ENCODE results near the gene USF3. TPM values are rescaled to one million over a fixed set of nuclear protein-coding genes. Genes with fewer than 3 reads are reported as not detected.

The USF3 gene
- total RNA-seq, 1 experiment from 2014 or later = 13.5 TPM

- RAD21 ChIA-PET (ENCODE audit: low non-redundant PET in 1 of 2, low total read pairs in 2 of 2, uncharacterized antibody in 2 of 2, unreplicated experiment in 2 of 2) = no interaction called here
These were observed 67.7 kb downstream of the USF3 start for GRCh38 chr3:113628788-113629187.

More at GRCh38 chr3:113628788-113629187, 67.7 kb downstream of the USF3 start:
- ATAC-seq (no peak), DNase-seq (ENCODE audit: low read depth, low spot score) (no peak)
- POLR2A ChIA-PET = no interaction called here
- Histone ChIP-seq H2AFZ (ENCODE audit: low read depth, low read length, poor library complexity, severe bottlenecking) (no peak overlapping the region), H4K20me1 (ENCODE audit: insufficient read depth) (no peaks in the 10 kb centered on the region), H3K27me3 (ENCODE audit: insufficient read depth, low read length) (no peaks in the 10 kb centered on the region), H3K9me3 (ENCODE audit: control insufficient read depth in 1 of 2, insufficient read depth in 1 of 2, low read depth in 1 of 2, low read length in 2 of 2) (no peaks in the 10 kb centered on the region), H3K36me3 (ENCODE audit: control insufficient read depth in 1 of 2, insufficient read depth in 2 of 2, low read length in 2 of 2) (no peaks in the 10 kb centered on the region), H3K27ac (ENCODE audit: low read depth, low read length) (no peak overlapping the region), H3K4me1 (ENCODE audit: control insufficient read depth in 1 of 2, insufficient read depth in 2 of 2, low read length in 2 of 2) (peaks cover 0 to 9% of the 10 kb centered on the region in 2 experiments; a peak in 1 of 4 replicates), H3K4me2 (ENCODE audit: low read length) (no peak overlapping the region), H3K9ac (ENCODE audit: low read length) (no peak overlapping the region), H3K4me3 (replicated peaks in 1 of 2; ENCODE audit: low read depth in 1 of 2, low read length in 2 of 2) (no peak overlapping the region), H3K9me2 (ENCODE audit: insufficient read depth) (no peaks in the 10 kb centered on the region), H3K79me2 (ENCODE audit: insufficient read depth, low read length) (no peaks in the 10 kb centered on the region)
- no TSS peak for BruUV-seq (replicated peaks)
- CTCF ChIA-PET = no interaction called here
- no peak for TF ChIP-seq EGR1 (IDR thresholded peaks at IDR 0.05; ENCODE audit: low read depth)
- no peak for TF ChIP-seq RAD21 (IDR thresholded peaks at IDR 0.05; ENCODE audit: low read depth)
- TF ChIP-seq CTCF (IDR thresholded peaks at IDR 0.05 in 2 of 3, conservative IDR thresholded peaks at IDR 0.05 in 1 of 3; ENCODE audit: borderline replicate concordance in 1 of 3, insufficient read depth in 1 of 3, low read depth in 2 of 3, low read length in 2 of 3) = no peak
- TF ChIP-seq ZBTB33 (IDR thresholded peaks at IDR 0.05; ENCODE audit: extremely low read depth, insufficient replicate concordance, low read length) = no peak
- TF ChIP-seq SRF (IDR thresholded peaks at IDR 0.05; ENCODE audit: low read depth) = no peak
- TF ChIP-seq ZNF274 (IDR thresholded peaks at IDR 0.05; ENCODE audit: low read depth, low read length) = no peak
- TF ChIP-seq TCF7L2 (IDR thresholded peaks at IDR 0.05; ENCODE audit: borderline replicate concordance, extremely low read depth, insufficient read depth, insufficient read length) = no peak
- no peak for TF ChIP-seq CBX3 (IDR thresholded peaks at IDR 0.05; ENCODE audit: low read depth)
- no peak for TF ChIP-seq ATF3 (IDR thresholded peaks at IDR 0.05)
- TF ChIP-seq POLR2A (IDR thresholded peaks at IDR 0.05; ENCODE audit: borderline replicate concordance, extremely low read depth, insufficient read depth, insufficient read length) = no peak
- TF ChIP-seq EZH2 (IDR thresholded peaks at IDR 0.05) = no peak
- no peak for TF ChIP-seq JUND (IDR thresholded peaks at IDR 0.05)
- TF ChIP-seq SP1 (IDR thresholded peaks at IDR 0.05; ENCODE audit: low read depth) = no peak
- intact Hi-C loops (cut with micrococcal nuclease) = loop anchor here (5.0 to 10.0 kb wide), 3 partner anchors 334 to 984 kb away; partner anchors contain the start of gene CCDC80
